ENCODE results near the gene ABCC1. TPM values are rescaled to one million over a fixed set of nuclear protein-coding genes. Genes with fewer than 3 reads are reported as not detected.

ABCC1 gene
- total RNA-seq, 1 donor from 2014 or later: 18.1 TPM

DNA sequence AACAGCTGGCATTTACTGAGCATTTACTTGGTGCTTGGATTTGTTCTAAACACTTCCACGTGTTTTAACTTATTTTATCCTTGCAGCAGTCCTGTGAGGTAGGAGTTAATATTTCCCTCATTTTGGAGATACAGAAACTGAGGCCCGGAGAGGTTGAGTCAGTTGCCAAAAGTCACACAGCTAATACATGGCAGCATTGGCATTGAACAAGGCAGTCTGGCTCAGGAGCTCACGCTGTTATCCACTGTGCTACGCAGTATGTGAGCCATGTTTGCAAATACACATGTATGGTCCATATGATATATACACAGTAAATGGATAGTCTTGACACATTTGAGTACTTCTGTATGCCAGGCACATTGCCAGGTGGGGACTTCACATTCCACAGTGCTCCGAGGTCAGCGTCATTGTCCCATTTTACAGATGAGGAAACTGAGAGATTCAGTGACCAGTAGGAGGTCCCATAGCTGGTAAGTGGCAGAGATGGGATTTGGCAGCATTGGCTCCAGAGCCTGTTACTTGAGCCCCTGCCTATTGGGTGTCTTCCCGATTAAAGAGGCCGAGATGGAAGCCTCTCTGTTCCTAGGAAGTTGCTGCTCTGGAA lies 163.1 kb downstream of the ABCC1 start:
- no peak overlapping the region for H3K4me3 ChIP-seq (ENCODE audit: low read depth, low read length)
- DNase-seq (ENCODE audit: low read depth): no peak
- TF ChIP-seq, protein P1, sequence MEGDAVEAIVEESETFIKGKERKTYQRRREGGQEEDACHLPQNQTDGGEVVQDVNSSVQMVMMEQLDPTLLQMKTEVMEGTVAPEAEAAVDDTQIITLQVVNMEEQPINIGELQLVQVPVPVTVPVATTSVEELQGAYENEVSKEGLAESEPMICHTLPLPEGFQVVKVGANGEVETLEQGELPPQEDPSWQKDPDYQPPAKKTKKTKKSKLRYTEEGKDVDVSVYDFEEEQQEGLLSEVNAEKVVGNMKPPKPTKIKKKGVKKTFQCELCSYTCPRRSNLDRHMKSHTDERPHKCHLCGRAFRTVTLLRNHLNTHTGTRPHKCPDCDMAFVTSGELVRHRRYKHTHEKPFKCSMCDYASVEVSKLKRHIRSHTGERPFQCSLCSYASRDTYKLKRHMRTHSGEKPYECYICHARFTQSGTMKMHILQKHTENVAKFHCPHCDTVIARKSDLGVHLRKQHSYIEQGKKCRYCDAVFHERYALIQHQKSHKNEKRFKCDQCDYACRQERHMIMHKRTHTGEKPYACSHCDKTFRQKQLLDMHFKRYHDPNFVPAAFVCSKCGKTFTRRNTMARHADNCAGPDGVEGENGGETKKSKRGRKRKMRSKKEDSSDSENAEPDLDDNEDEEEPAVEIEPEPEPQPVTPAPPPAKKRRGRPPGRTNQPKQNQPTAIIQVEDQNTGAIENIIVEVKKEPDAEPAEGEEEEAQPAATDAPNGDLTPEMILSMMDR (conservative IDR thresholded peaks at IDR 0.05; ENCODE audit: low read depth, low read length): no peak

DNA sequence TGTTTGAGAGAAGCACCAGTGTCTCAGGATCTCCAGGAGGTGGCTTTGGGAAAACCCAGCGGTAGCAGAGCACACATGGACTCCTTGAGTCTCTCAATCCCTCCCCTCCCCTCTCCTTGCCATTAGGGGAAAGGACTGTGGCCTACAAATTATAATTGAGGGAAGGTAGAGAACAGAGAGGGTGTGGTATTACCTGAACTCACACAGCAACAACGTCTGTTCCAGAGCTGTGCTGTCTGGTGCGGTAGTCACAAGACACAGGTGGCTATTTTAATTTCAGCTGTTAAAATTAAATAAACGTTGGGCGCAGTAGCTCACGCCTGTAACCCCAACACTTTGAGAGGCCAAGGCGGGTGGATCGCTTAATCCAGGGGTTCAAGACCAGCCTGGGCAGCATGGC lies 163.7 kb downstream of the ABCC1 start:
- DNase-seq (ENCODE audit: low read depth): no peak
- TF ChIP-seq, protein P1 (conservative IDR thresholded peaks at IDR 0.05; ENCODE audit: low read depth, low read length): no peak

DNA sequence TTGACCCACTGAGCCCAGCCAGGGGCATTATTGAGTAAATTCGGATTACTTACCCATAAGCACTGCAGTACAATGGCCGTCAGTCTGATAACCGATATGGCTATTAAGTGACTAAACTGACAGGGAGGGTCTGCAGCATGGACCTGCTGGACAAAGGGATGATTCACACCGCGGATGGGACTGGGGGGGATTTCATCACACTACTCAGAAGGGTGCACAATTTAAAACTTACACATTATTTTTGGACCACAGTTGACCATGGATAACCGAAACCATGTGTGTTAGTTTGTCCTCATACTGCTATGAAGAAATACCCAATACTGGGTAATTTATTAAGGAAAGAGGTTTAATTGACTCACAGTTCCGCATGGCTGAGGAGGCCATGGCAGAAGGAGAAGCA lies 167.4 kb downstream of the ABCC1 start:
- H3K4me3 ChIP-seq (ENCODE audit: low read depth, low read length): no peak overlapping the region
- DNase-seq (ENCODE audit: low read depth): no peak
- TF ChIP-seq, protein P1 (conservative IDR thresholded peaks at IDR 0.05; ENCODE audit: low read depth, low read length): no peak

More for the DNA sequence above, 163.7 kb downstream of the ABCC1 start:
- no peak overlapping the region for H3K4me3 ChIP-seq (ENCODE audit: low read depth, low read length)

DNA sequence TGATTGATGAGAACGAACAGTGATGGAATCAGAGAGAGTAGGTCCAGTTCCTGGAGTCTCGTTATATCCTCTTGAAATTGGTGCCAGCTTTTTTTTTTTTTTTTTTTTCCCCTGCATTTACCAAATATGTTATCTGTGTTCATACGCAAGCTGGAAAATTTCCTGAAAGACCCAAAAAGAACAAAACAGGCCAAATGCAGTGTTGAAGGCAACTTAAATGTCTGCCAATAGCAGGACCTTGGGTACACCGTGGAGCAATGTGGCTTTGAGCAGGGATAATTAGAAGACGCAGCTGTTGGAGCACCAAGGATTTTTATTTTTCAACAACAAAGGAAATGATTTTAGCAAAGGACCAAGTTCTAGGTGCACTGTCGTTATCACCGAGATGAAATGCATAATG lies 168.9 kb downstream of the ABCC1 start:
- TF ChIP-seq, protein P1 (conservative IDR thresholded peaks at IDR 0.05; ENCODE audit: low read depth, low read length): no peak
- no peak overlapping the region for H3K4me3 ChIP-seq (ENCODE audit: low read depth, low read length)
- no peak for DNase-seq (ENCODE audit: low read depth)

DNA sequence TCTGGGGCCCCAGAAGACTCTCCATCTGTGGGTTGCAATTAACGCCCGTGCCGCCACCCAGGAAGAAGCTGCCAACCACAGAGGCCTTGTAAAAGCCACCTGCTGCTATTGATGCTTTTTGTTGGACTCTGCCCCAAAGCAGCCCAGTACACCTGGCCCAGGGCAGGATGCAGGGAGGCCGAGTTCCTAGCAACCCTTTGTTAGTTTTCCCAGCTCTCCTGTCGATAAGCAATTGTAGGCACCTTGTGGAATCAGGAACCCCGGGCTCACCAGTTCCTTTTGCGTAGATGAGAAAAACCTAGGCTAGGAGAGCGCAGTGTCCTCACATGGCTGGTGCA lies 170.6 kb downstream of the ABCC1 start:
- no peak overlapping the region for H3K4me3 ChIP-seq (ENCODE audit: low read depth, low read length)
- TF ChIP-seq, protein P1 (conservative IDR thresholded peaks at IDR 0.05; ENCODE audit: low read depth, low read length): no peak
- DNase-seq (ENCODE audit: low read depth): no peak

DNA sequence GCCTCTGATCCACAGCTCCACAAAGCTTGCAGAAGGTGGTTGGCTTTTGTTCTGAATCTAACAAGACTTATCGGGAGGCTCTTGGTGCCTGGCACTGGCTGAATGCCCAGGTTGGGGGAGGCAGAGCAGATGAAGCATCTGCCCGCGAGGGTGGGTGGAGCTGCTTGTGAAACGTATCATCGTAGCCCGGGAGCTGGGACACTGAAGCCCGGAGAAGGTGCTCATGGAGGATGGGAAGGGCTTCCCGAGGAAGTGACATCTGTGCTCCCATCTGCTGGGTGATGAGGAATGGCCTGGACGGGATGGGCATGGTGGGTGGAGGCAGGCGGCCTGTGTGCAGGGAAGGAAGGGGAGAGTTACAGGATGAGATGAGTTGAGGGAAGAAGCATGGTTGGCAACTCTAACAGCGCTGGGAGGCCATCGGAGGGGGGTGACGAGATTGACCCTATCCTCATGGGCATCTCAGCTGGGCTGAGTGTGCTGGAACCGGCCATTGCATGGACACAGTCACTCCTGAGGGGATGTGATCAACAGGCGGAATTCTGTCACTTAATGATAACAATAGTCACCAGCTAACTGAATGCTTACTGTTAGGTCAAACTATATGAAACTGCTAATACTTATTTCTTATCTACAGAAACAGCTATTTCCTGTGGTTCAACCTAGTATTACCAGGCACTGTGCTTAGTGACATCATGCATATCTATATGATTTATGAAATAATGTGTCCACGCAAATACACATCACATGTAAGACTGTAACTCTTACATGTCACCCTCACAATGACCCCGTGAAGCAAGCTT lies 171.2 kb downstream of the ABCC1 start:
- no peak overlapping the region for H3K4me3 ChIP-seq (ENCODE audit: low read depth, low read length)
- TF ChIP-seq, protein P1 (conservative IDR thresholded peaks at IDR 0.05; ENCODE audit: low read depth, low read length): no peak
- no peak for DNase-seq (ENCODE audit: low read depth)

Data from epithelial cell of proximal tubule (primary cell).